Right lobe of liver (tissue), 4 donors: Measurements from ENCODE around the gene CDHR5.

Experiments used
- POLR2A ChIP-seq: fragments of 450-650 bp; IDR thresholded peaks from one replicate; pipeline ENCODE4 v1.6.1; 2017; ENCODE audit warnings: antibody characterized with exemption, mild to moderate bottlenecking
- TF ChIP-seq, protein P1 (sequence below), 4 donors: fragments of 200-600 bp in 3 of 4; fragments of 450-650 bp in 1 of 4; IDR thresholded peaks; one replicate each; pipeline versions ENCODE4 v1.5.1 to v1.8.0; 2016 to 2022; ENCODE audit warnings: antibody characterized with exemption in 4 of 4, mild to moderate bottlenecking in 2 of 4
- donor health status: DM: no; HTN: no; CAD: no.
- donor health status: DM: no; HTN: no; CAD: no.
- donor health status: DM: no; HTN: yes; CAD: no.

DNA sequence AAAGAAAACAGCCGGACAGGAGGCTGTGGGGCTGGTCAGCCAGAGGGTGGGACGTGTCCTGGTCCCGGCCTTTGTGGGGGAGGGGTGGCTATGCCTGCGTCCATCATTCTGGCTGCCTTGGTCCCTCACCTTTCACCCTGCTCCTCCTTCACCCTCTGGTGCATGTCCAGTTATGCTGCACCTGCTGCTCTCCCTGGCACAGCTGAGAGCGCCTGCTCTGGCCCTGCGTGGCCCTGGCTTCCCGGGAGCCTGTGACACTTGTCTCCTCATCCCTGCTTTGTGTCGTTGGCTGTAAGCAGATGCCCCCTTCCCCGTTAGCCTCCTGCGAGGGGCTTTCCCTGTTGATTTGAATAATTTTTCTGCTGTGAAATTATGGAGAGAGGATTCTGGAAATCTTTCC is 31.8 kb downstream of the CDHR5 start:
- TF ChIP-seq POLR2A = no peak
- TF ChIP-seq, protein P1, sequence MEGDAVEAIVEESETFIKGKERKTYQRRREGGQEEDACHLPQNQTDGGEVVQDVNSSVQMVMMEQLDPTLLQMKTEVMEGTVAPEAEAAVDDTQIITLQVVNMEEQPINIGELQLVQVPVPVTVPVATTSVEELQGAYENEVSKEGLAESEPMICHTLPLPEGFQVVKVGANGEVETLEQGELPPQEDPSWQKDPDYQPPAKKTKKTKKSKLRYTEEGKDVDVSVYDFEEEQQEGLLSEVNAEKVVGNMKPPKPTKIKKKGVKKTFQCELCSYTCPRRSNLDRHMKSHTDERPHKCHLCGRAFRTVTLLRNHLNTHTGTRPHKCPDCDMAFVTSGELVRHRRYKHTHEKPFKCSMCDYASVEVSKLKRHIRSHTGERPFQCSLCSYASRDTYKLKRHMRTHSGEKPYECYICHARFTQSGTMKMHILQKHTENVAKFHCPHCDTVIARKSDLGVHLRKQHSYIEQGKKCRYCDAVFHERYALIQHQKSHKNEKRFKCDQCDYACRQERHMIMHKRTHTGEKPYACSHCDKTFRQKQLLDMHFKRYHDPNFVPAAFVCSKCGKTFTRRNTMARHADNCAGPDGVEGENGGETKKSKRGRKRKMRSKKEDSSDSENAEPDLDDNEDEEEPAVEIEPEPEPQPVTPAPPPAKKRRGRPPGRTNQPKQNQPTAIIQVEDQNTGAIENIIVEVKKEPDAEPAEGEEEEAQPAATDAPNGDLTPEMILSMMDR (IDR thresholded peaks at IDR 0.05) = no peak
